HCT116 (cell line): ENCODE results near the gene REPS1. TPM values are rescaled to one million over a fixed set of nuclear protein-coding genes. Genes with fewer than 3 reads are reported as not detected.

Experiments
- ATAC-seq: fragments of 200-7000 bp; cut with Tn5 transposase; 2 replicates; pipeline ENCODE4 v1.9.1; 2020; ENCODE audit warnings: mild to moderate bottlenecking, moderate library complexity
- BruUV-seq: library from RNA; stranded (reverse); fragments of 400-500 nt; replicated peaks from 2 replicates; lab custom pipeline; 2021; lab: Mats Ljungman, UMichigan
- CTCF ChIA-PET: fragments of 300-600 bp; sonication (Branson Sonifier 250); formaldehyde crosslinking; loops from one replicate; lab custom pipeline; 2021; ENCODE audit warnings: antibody characterized with exemption; lab: Charles Lee
- POLR2A ChIA-PET: fragments of 300-600, 350-600 bp; sonication (Branson Sonifier 250); formaldehyde crosslinking; loops from one replicate; lab custom pipeline; 2021; ENCODE audit warnings: antibody characterized with exemption; lab: Charles Lee
- RAD21 ChIA-PET, 2 experiments: fragments of 300-600 bp; sonication (Branson Sonifier 250); formaldehyde crosslinking; loops; one replicate each; lab custom pipeline; 2023; ENCODE audit warnings: low total read pairs in 2 of 2; ENCODE audit not compliant: uncharacterized antibody in 2 of 2, unreplicated experiment in 2 of 2, low non-redundant PET in 1 of 2; lab: Charles Lee
- DNase-seq: peaks from one replicate; pipeline ENCODE4 v3.0.0-alpha.2; 2010; ENCODE audit warnings: low read depth, low spot score
- H2AFZ ChIP-seq: fragments of 200-600 bp; shearing (Covaris generic), sonication (generic); 2 replicates; pipeline ENCODE4 v1.6.1; 2017; ENCODE audit warnings: low read depth, mixed run types, mixed read lengths, antibody characterized with exemption, low read length; ENCODE audit not compliant: poor library complexity, severe bottlenecking
- H3K27ac ChIP-seq: 2 replicates; pipeline ENCODE4 v1.5.1; 2012; ENCODE audit warnings: low read depth, low read length
- H3K27me3 ChIP-seq: fragments of 200-600 bp; sonication (generic); 2 replicates; pipeline ENCODE4 v1.6.1; 2016; ENCODE audit warnings: mixed run types, low read length, mixed read lengths; ENCODE audit not compliant: insufficient read depth
- H3K36me3 ChIP-seq, 2 experiments: fragments of 200-500 bp in 1 of 2; fragments of 200-600 bp in 1 of 2; sonication (Bioruptor generic) in 1 of 2; sonication (generic) in 1 of 2; 2 replicates each; pipeline versions ENCODE4 v1.5.1 to v1.6.1; 2014 to 2016; ENCODE audit warnings: low read length in 2 of 2, inconsistent platforms in 1 of 2, mixed read lengths in 1 of 2, mixed run types in 1 of 2; ENCODE audit not compliant: insufficient read depth in 2 of 2, control insufficient read depth in 1 of 2
- H3K4me1 ChIP-seq, 2 experiments: fragments of 200-600 bp in 1 of 2; sonication (generic) in 1 of 2; 2 replicates each; pipeline versions ENCODE4 v1.5.1 to v1.6.1; 2012 to 2017; ENCODE audit warnings: low read length in 2 of 2, inconsistent platforms in 1 of 2, mild to moderate bottlenecking in 1 of 2, mixed read lengths in 1 of 2, mixed run types in 1 of 2, moderate library complexity in 1 of 2; ENCODE audit not compliant: insufficient read depth in 2 of 2, control insufficient read depth in 1 of 2
- H3K4me2 ChIP-seq: fragments of 200-600 bp; sonication (generic); 2 replicates; pipeline ENCODE4 v1.6.1; 2017; ENCODE audit warnings: mixed run types, low read length, mixed read lengths
- H3K4me3 ChIP-seq, 2 experiments: fragments of 200-600 bp in 1 of 2; sonication (generic) in 1 of 2; replicated peaks in 1 of 2; 2 replicates each; pipeline ENCODE4 v1.5.1; 2011 to 2016; ENCODE audit warnings: low read length in 2 of 2, control low read depth in 1 of 2, low read depth in 1 of 2, mild to moderate bottlenecking in 1 of 2, mixed read lengths in 1 of 2, mixed run types in 1 of 2
- H3K79me2 ChIP-seq: fragments of 200-600 bp; sonication (generic); 2 replicates; pipeline ENCODE4 v1.6.1; 2017; ENCODE audit warnings: mild to moderate bottlenecking, mixed run types, low read length, moderate library complexity, mixed read lengths; ENCODE audit not compliant: insufficient read depth
- H3K9ac ChIP-seq: fragments of 200-600 bp; sonication (generic); 2 replicates; pipeline ENCODE4 v1.6.1; 2016; ENCODE audit warnings: low read length, mixed read lengths
- H3K9me2 ChIP-seq: fragments of 200-600 bp; sonication (generic), shearing (Covaris generic); 2 replicates; pipeline ENCODE4 v1.6.1; 2017; ENCODE audit warnings: mixed run types, mild to moderate bottlenecking, moderate library complexity; ENCODE audit not compliant: insufficient read depth
- H3K9me3 ChIP-seq, 2 experiments: fragments of 200-500 bp in 1 of 2; fragments of 200-600 bp in 1 of 2; sonication (Bioruptor generic) in 1 of 2; sonication (generic) in 1 of 2; 2 replicates each; pipeline ENCODE4 v1.6.1; 2014 to 2017; ENCODE audit warnings: low read length in 2 of 2, mixed read lengths in 2 of 2, inconsistent platforms in 1 of 2, low read depth in 1 of 2, mild to moderate bottlenecking in 1 of 2, mixed run types in 1 of 2, moderate library complexity in 1 of 2; ENCODE audit not compliant: control insufficient read depth in 1 of 2, insufficient read depth in 1 of 2
- H4K20me1 ChIP-seq: fragments of 200-600 bp; sonication (generic), shearing (Covaris generic); 2 replicates; pipeline ENCODE4 v1.6.1; 2017; ENCODE audit warnings: mixed run types, mild to moderate bottlenecking, moderate library complexity; ENCODE audit not compliant: insufficient read depth
- CBX3 ChIP-seq: IDR thresholded peaks from 2 replicates; pipeline ENCODE4 v1.6.1; 2012; ENCODE audit warnings: low read depth
- EGR1 ChIP-seq: IDR thresholded peaks from 2 replicates; pipeline ENCODE4 v1.6.1; 2012; ENCODE audit warnings: low read depth
- ELF1 ChIP-seq: IDR thresholded peaks from 2 replicates; pipeline ENCODE4 v1.6.1; 2012; ENCODE audit warnings: low read depth, borderline replicate concordance
- EZH2 ChIP-seq: fragments of 200-600 bp; sonication (generic); IDR thresholded peaks from 2 replicates; pipeline ENCODE4 v1.6.1; 2017; ENCODE audit warnings: antibody characterized with exemption, mixed run types
- EZH2phosphoT487 ChIP-seq: fragments of 200-600 bp; IDR thresholded peaks from 2 replicates; pipeline ENCODE4 v1.6.1; 2018; ENCODE audit warnings: antibody characterized with exemption, borderline replicate concordance
- POLR2A ChIP-seq: IDR thresholded peaks from 2 replicates; pipeline ENCODE4 v1.7.0; 2011; ENCODE audit warnings: borderline replicate concordance; ENCODE audit not compliant: insufficient read depth, insufficient read length; ENCODE audit errors: extremely low read depth
- RAD21 ChIP-seq: IDR thresholded peaks from 2 replicates; pipeline ENCODE4 v1.6.1; 2012; ENCODE audit warnings: low read depth, mild to moderate bottlenecking
- SIN3A ChIP-seq: IDR thresholded peaks from 2 replicates; pipeline ENCODE4 v1.6.1; 2012; ENCODE audit warnings: low read depth
- SP1 ChIP-seq: IDR thresholded peaks from 2 replicates; pipeline ENCODE4 v1.6.1; 2012; ENCODE audit warnings: low read depth
- SRF ChIP-seq: IDR thresholded peaks from 2 replicates; pipeline ENCODE4 v1.6.1; 2012; ENCODE audit warnings: low read depth
- YY1 ChIP-seq: IDR thresholded peaks from 2 replicates; pipeline ENCODE4 v1.6.1; 2011; ENCODE audit warnings: low read length, low read depth, moderate library complexity, mild to moderate bottlenecking; ENCODE audit not compliant: insufficient replicate concordance; ENCODE audit errors: extremely low read depth
- ZFX ChIP-seq: fragments of 450-650 bp; IDR thresholded peaks from 2 replicates; pipeline ENCODE4 v1.6.1; 2017
- ZNF274 ChIP-seq: fragments of 200-500 bp; sonication (Bioruptor generic); IDR thresholded peaks from 2 replicates; pipeline ENCODE4 v1.6.1; 2014; ENCODE audit warnings: mild to moderate bottlenecking, low read depth, low read length, inconsistent platforms
- intact Hi-C: fragments of 100-400 bp; cut with micrococcal nuclease; formaldehyde crosslinking; loops from 2 replicates; pipeline ENCODE4 v1.10.0; 2022
- total RNA-seq: library from RNA; stranded (reverse); gene quantifications from one replicate; pipeline ENCODE4 v1.2.1, GENCODE V29; 2021; ENCODE audit not compliant: unreplicated experiment
- TF ChIP-seq, protein P1 (sequence below), 3 experiments: fragments of 200-600 bp in 1 of 3; sonication (generic) in 1 of 3; IDR thresholded peaks in 2 of 3; conservative IDR thresholded peaks in 1 of 3; 2 replicates each; pipeline ENCODE4 v1.5.1; 2012 to 2017; ENCODE audit warnings: low read depth in 2 of 3, low read length in 2 of 3, antibody characterized with exemption in 1 of 3, borderline replicate concordance in 1 of 3, control low read depth in 1 of 3, mild to moderate bottlenecking in 1 of 3, mixed read lengths in 1 of 3, mixed run types in 1 of 3, moderate library complexity in 1 of 3; ENCODE audit not compliant: insufficient read depth in 1 of 3
- TF ChIP-seq, protein P2 (sequence below): IDR thresholded peaks from 2 replicates; pipeline ENCODE4 v1.6.1; 2011; ENCODE audit warnings: mild to moderate bottlenecking, low read length, moderate library complexity; ENCODE audit not compliant: insufficient replicate concordance; ENCODE audit errors: extremely low read depth
- TF ChIP-seq, protein P3 (sequence below): IDR thresholded peaks from 2 replicates; pipeline ENCODE4 v1.6.1; 2012; ENCODE audit warnings: low read depth
- TF ChIP-seq, protein P4 (sequence below): IDR thresholded peaks from 2 replicates; pipeline ENCODE4 v1.6.1; 2012

REPS1 gene
- total RNA-seq, 1 experiment from 2014 or later = 52.7 TPM

DNA sequence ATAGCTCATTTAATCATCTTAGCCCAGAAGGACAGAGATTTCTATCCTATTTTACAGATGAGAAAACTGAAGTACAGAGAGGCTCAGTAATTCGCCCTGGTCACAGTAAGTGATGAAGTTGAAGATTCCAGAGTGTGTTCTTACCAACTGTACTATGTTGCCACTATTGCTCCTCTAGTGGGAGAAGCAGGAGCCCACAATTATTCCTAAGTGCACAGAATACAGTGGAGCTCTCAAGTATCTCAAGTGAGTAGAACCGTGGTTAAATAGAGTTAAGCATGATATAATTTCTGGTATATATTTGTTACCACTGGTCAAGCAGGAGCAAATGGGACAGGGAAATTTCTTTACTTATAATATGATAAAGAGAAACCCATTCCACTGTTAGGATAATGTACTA lies 22.1 kb downstream of the REPS1 start:
- H3K27me3 ChIP-seq = no peaks in the 10 kb centered on the region
- POLR2A ChIA-PET = no interaction called here
- no peak overlapping the region for H3K4me3 ChIP-seq
- no peaks in the 10 kb centered on the region for H3K36me3 ChIP-seq
- BruUV-seq = no TSS peak
- no peak overlapping the region for H2AFZ ChIP-seq
- DNase-seq = no peak
- H3K79me2 ChIP-seq = peaks cover 100% of the 10 kb centered on the region
- no peak overlapping the region for H3K9ac ChIP-seq
- TF ChIP-seq ZNF274 (no peak), SIN3A (no peak), POLR2A (no peak), EZH2phosphoT487 (no peak), SRF (no peak), ELF1 (no peak), ZFX (no peak), EGR1 (no peak), CBX3 (no peak), EZH2 (no peak), RAD21 (no peak), YY1 (no peak), SP1 (no peak)
- TF ChIP-seq, protein P1, sequence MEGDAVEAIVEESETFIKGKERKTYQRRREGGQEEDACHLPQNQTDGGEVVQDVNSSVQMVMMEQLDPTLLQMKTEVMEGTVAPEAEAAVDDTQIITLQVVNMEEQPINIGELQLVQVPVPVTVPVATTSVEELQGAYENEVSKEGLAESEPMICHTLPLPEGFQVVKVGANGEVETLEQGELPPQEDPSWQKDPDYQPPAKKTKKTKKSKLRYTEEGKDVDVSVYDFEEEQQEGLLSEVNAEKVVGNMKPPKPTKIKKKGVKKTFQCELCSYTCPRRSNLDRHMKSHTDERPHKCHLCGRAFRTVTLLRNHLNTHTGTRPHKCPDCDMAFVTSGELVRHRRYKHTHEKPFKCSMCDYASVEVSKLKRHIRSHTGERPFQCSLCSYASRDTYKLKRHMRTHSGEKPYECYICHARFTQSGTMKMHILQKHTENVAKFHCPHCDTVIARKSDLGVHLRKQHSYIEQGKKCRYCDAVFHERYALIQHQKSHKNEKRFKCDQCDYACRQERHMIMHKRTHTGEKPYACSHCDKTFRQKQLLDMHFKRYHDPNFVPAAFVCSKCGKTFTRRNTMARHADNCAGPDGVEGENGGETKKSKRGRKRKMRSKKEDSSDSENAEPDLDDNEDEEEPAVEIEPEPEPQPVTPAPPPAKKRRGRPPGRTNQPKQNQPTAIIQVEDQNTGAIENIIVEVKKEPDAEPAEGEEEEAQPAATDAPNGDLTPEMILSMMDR (IDR thresholded peaks at IDR 0.05 in 2 of 3, conservative IDR thresholded peaks at IDR 0.05 in 1 of 3; ENCODE audit: borderline replicate concordance in 1 of 3, insufficient read depth in 1 of 3, low read depth in 2 of 3, low read length in 2 of 3) = no peak
- TF ChIP-seq, protein P2, sequence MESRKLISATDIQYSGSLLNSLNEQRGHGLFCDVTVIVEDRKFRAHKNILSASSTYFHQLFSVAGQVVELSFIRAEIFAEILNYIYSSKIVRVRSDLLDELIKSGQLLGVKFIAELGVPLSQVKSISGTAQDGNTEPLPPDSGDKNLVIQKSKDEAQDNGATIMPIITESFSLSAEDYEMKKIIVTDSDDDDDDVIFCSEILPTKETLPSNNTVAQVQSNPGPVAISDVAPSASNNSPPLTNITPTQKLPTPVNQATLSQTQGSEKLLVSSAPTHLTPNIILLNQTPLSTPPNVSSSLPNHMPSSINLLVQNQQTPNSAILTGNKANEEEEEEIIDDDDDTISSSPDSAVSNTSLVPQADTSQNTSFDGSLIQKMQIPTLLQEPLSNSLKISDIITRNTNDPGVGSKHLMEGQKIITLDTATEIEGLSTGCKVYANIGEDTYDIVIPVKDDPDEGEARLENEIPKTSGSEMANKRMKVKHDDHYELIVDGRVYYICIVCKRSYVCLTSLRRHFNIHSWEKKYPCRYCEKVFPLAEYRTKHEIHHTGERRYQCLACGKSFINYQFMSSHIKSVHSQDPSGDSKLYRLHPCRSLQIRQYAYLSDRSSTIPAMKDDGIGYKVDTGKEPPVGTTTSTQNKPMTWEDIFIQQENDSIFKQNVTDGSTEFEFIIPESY = no peak
- TF ChIP-seq, protein P3, sequence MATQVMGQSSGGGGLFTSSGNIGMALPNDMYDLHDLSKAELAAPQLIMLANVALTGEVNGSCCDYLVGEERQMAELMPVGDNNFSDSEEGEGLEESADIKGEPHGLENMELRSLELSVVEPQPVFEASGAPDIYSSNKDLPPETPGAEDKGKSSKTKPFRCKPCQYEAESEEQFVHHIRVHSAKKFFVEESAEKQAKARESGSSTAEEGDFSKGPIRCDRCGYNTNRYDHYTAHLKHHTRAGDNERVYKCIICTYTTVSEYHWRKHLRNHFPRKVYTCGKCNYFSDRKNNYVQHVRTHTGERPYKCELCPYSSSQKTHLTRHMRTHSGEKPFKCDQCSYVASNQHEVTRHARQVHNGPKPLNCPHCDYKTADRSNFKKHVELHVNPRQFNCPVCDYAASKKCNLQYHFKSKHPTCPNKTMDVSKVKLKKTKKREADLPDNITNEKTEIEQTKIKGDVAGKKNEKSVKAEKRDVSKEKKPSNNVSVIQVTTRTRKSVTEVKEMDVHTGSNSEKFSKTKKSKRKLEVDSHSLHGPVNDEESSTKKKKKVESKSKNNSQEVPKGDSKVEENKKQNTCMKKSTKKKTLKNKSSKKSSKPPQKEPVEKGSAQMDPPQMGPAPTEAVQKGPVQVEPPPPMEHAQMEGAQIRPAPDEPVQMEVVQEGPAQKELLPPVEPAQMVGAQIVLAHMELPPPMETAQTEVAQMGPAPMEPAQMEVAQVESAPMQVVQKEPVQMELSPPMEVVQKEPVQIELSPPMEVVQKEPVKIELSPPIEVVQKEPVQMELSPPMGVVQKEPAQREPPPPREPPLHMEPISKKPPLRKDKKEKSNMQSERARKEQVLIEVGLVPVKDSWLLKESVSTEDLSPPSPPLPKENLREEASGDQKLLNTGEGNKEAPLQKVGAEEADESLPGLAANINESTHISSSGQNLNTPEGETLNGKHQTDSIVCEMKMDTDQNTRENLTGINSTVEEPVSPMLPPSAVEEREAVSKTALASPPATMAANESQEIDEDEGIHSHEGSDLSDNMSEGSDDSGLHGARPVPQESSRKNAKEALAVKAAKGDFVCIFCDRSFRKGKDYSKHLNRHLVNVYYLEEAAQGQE = no peak
- TF ChIP-seq, protein P4, sequence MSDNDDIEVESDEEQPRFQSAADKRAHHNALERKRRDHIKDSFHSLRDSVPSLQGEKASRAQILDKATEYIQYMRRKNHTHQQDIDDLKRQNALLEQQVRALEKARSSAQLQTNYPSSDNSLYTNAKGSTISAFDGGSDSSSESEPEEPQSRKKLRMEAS = no peak
- no peak overlapping the region for H3K4me2 ChIP-seq
- H3K27ac ChIP-seq = no peak overlapping the region
- no peaks in the 10 kb centered on the region for H3K9me2 ChIP-seq
- peaks cover 2 to 6% of the 10 kb centered on the region in 2 experiments; a peak in 2 of 4 replicates for H3K4me1 ChIP-seq
- peaks cover 9% of the 10 kb centered on the region; the same call in 1 of the 2 replicates for H4K20me1 ChIP-seq
- intact Hi-C loops = no loop called here
- CTCF ChIA-PET = interaction anchor here (1.7 kb wide), 1 partner anchor 21 kb away, joined by 4 read pairs; no protein-coding TSS in a partner anchor
- H3K9me3 ChIP-seq = no peaks in the 10 kb centered on the region
- RAD21 ChIA-PET = no interaction called here
- ATAC-seq = peak; percentile 49; the same call in 1 of the 2 replicates
